ENCODE data around the gene SLC22A23. TPM values are rescaled to one million over a fixed set of nuclear protein-coding genes. Genes with fewer than 3 reads are reported as not detected.

The SLC22A23 gene
- total RNA-seq, 1 experiment from 2014 or later = 6.8 TPM

- Histone ChIP-seq H3K27ac (ENCODE audit: insufficient read length, low read depth, low read length) (no peak overlapping the region), H4K5ac (ENCODE audit: insufficient read length, low read depth, low read length) (no peak overlapping the region), H3K27me3 (ENCODE audit: insufficient read depth, low read length) (no peaks in the 10 kb centered on the region), H2BK120ac (ENCODE audit: low read depth, low read length, poor library complexity, severe bottlenecking) (no peak overlapping the region), H4K20me1 (ENCODE audit: control insufficient read depth, insufficient read depth, insufficient read length) (peaks cover 4% of the 10 kb centered on the region), H3K23me2 (ENCODE audit: insufficient read length, low read depth, low read length, poor library complexity, severe bottlenecking) (no peaks in the 10 kb centered on the region), H3K18ac (ENCODE audit: insufficient read length, low read depth, low read length) (no peak overlapping the region), H3K79me2 (ENCODE audit: insufficient read depth, low read length) (no peaks in the 10 kb centered on the region; the same call in 1 of the 2 replicates), H3K9ac (ENCODE audit: extremely low read depth, insufficient read length, low read length) (no peak overlapping the region), H3K4me1 (ENCODE audit: insufficient read depth, low read length) (peaks cover 15% of the 10 kb centered on the region; the same call in 1 of the 2 replicates), H3K4ac (ENCODE audit: low read depth, low read length) (no peak overlapping the region), H3K14ac (ENCODE audit: insufficient read depth, low read length) (no peak overlapping the region), H3K56ac (ENCODE audit: insufficient read length, low read depth, low read length) (no peak overlapping the region), H2BK15ac (ENCODE audit: low read depth, low read length) (no peak overlapping the region), H4K91ac (ENCODE audit: insufficient read length, low read depth, low read length) (no peak overlapping the region), H2AFZ (ENCODE audit: low read length) (no peak overlapping the region), H2BK5ac (ENCODE audit: insufficient read length, low read length) (no peak overlapping the region), H3T11ph (ENCODE audit: low read length) (no peak overlapping the region), H3K23ac (ENCODE audit: insufficient read length, low read depth, low read length) (no peak overlapping the region), H2AK5ac (ENCODE audit: insufficient read length, low read length) (no peak overlapping the region), H2BK20ac (ENCODE audit: low read depth, low read length, poor library complexity, severe bottlenecking) (no peak overlapping the region), H3K9me3 (ENCODE audit: control insufficient read depth, low read depth, low read length) (no peaks in the 10 kb centered on the region), H3K79me1 (ENCODE audit: insufficient read depth, low read depth, low read length, poor library complexity, severe bottlenecking) (no peaks in the 10 kb centered on the region), H3K4me2 (ENCODE audit: insufficient read depth, insufficient read length, low read length) (no peak overlapping the region), H4K8ac (replicated peaks; ENCODE audit: insufficient read length, low read depth, low read length) (no peak overlapping the region), H2BK12ac (ENCODE audit: insufficient read length, low read depth, low read length) (no peak overlapping the region)
- Mint-ChIP-seq H3K27me3 (ENCODE audit: low read depth) (no peaks in the 10 kb centered on the region), H3K4me1 (peaks cover 45 to 61% of the 10 kb centered on the region in 2 experiments), H3K36me3 (ENCODE audit: insufficient read depth in 1 of 3, low read depth in 3 of 3) (peaks cover 0 to 2% (median 0%) of the 10 kb centered on the region in 3 experiments; a peak in 2 of 7 replicates), H3K27ac (no peak overlapping the region), H3K4me3 (no peak overlapping the region), H3K9me3 (no peaks in the 10 kb centered on the region)
- WGBS (ENCODE audit: extremely low coverage, insufficient read length, low lambda C conversion rate) = no CpG with 5 or more reads among the region's 10 CpGs
- DNase-seq = no peak
- TF ChIP-seq CTCF (conservative IDR thresholded peaks at IDR 0.05) = no peak
These were observed 128.1 kb downstream of the SLC22A23 start for GRCh38 chr6:3328796-3329195.
